OCI-LY1 (cell line): ENCODE measurements around the gene PPM1E.

Experiments
- CTCF ChIP-seq: fragments of 200-600 bp; sonication (generic), shearing (Covaris generic); IDR thresholded peaks from 2 replicates; pipeline ENCODE4 v1.5.1; 2017; ENCODE audit warnings: mild to moderate bottlenecking, antibody characterized with exemption, low read length, moderate library complexity, mixed read lengths
- EZH2 ChIP-seq: fragments of 200-600 bp; sonication (generic), shearing (Covaris generic); IDR thresholded peaks from 2 replicates; pipeline ENCODE4 v1.8.0; 2017; ENCODE audit warnings: borderline replicate concordance, mixed run types, mild to moderate bottlenecking, antibody characterized with exemption, low read length, moderate library complexity, mixed read lengths

DNA sequence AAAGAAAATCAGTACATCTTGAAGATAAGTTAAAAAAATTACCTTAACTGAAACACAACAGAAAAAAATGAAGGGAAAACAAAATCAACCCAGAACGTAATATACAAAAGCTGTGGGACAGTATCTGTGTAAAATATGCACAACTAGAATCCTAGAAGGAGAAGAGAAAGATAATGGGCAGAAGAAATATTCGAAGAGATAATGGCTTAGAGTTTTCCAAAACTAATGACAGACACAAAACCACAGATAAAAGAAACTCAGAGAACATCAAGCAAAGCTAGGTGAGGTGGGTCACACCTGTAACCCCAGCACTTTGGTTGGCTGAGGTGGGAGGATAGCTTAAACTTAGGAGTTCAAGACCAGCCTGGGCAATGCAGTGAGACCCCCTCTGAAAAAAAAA is 234.0 kb downstream of the PPM1E start:
- no peak for TF ChIP-seq CTCF
- TF ChIP-seq EZH2 = no peak
